GM19467 (cell line): ENCODE results near the gene DNAH17.

Experiments used
- ATAC-seq: cut with Tn5 transposase; IDR thresholded peaks from one replicate; pipeline ENCODE4 v1.9.1; 2021; ENCODE audit warnings: mild to moderate bottlenecking, moderate library complexity; ENCODE audit not compliant: unreplicated experiment

Gene DNAH17

GRCh38 chr17:78397681-78398101 lies 179.5 kb downstream of the DNAH17 start:
- ATAC-seq, result no peak

DNA sequence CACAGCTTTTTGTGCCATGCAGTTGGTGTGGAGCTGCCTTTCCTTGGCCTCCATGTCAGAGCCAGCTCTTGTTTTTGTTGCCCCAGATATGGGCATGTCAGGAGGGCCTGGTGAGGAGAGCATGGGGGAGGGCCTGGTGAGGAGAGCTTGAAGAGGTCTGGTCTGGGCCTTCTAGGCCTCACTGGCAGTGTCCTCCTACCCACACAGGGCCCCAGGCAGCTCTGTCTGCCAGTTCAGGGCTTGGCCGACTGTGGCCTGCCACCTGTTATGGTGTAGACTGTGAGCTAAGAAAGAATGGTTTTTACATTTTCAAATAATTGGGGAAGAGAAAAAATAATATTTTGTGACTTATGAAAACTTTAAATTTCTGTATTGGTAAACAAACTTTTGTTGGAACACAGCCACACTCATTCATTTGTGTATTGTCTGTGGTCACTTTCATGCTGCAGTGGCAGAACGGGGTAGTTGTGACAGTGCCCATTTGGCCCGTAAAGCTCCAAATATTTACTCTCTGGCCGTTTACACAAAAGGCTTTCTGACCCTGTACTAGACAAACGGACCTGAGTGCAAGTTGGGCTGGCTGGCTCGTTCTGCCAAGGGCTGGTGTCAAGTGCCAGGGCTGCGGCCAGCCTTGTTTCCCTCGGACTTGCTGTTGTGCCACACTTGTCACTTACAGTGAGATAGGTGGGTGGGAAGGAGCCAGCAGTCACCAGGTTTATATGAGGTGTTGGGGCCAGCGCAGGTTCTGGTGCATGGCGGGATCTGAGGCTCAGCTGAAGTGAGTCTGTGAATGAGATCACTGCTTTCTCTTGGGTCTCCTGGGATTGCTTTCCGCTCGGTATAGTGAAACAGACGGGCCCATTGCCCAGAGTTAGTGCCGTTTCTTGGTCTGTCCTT lies 180.5 kb downstream of the DNAH17 start:
- ATAC-seq, result no peak

- ATAC-seq, result no peak
Measured at GRCh38 chr17:78395155-78395554, 182.0 kb downstream of the DNAH17 start.

DNA sequence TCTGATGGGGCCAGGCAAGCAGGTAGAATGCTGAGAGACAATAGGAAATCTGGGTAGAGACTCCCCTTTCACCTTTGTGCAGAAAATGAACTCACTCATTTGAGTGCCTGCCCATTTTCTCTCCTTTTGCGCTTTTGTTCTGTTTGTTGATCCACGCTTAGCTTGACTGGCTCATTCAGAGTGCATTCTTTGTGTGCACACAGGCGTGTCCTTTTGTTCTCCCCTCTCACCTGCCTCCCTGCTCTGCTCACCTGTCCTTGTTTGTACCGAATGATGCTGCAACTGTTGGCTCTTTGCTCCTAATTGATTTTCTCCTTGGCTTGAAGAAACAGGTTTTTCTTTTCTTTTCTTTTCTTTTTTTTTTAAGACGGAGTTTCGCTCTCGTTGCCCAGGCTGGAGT lies 183.0 kb downstream of the DNAH17 start:
- no peak for ATAC-seq

DNA sequence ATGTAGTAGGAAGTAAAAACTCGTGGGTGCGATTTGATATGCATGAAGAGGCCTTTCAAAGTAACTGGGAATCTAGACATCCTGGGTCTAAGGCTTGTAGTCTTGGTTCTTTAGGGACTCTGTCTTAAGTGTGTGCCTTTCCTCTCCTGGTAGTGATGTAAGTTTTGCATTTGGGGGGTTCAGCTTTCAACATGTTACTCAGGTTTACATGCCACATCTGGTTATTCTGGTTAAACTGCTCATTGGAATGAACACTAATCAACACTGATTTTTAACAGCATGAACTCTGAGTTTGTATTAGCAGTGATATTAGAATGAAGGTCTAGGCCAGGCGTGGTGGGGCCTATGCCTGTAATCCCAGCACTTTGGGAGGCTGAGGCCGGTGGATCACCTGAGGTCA lies 183.6 kb downstream of the DNAH17 start:
- ATAC-seq, result no peak

DNA sequence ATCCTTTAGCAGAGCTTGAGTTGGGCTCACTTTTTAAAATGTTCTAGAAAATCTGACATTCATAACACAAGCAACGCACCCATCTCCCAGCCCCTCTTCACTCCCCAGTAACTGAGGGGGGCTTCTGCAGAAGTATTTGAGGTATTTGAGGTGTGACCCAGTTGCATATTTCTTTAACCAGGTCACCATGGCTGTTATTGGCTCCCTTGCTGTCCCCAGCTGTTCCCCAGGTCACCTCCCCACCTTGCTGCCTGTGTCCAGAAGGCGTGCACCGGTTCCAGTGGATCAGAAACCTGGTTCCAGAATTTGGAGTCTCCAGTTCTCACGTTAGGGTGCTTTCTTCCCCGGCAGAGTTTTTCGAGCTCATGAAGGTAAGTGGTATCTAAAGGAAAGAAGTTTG lies 184.9 kb downstream of the DNAH17 start:
- no peak for ATAC-seq

DNA sequence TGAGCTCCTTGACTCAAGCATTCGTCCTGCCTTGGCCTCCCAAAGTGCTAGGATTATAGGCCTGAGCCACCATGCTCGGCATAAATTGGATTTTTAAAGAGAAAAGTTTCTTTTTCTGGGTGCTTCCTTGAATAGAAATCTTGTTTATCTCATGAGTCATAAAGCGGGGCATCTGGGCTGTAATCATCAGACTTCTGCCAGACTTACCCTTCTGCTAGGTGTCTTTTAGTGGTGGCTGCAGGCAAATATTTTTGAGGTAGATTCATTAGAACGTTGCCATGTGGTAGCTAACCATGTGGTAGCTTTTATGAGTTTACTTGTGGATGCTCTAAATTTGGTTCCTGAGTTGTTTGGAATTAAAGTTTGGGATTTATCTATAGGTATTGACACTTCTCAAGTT lies 185.4 kb downstream of the DNAH17 start:
- no peak for ATAC-seq

GRCh38 chr17:78391051-78391431 lies 186.2 kb downstream of the DNAH17 start:
- no peak for ATAC-seq

GRCh38 chr17:78390241-78391050 lies 186.8 kb downstream of the DNAH17 start:
- no peak for ATAC-seq

GRCh38 chr17:78387977-78388941 lies 188.9 kb downstream of the DNAH17 start:
- no peak for ATAC-seq

GRCh38 chr17:78384479-78385175 lies 192.6 kb downstream of the DNAH17 start:
- no peak for ATAC-seq

DNA sequence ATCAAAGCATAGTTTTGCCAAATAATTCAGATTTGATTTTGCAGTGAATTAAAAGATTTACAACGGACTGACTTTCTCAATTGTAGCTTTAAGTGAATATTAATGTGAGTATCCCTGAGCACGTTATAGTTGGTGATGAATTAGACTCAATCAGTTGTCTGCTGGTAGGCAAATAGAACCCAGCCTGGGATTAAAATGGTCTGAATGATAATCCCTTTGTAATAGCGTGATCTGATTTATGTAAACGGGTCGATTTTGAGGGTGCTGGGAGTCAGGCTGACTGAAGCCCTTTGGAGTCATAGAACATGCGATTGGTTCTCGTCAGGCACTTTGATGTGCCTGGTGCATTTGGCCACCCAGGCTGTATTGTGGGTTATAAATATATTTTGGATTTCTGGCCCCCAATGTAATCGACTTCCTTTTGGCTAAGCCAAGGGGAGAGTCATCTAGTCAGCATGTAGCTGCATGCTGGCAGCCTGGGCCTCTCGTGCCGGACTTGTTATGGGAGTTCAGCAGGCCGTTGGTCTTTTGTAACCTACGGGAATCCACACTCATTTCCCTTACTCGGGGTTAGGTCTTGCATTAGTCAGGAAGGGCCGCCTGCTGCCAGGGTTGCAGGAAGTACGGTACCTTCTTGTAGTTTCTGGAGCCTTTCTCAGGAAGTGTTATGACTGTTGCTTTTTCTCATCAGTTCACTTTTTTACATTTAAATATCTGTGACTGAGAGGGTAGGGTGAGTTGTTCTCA lies 193.3 kb downstream of the DNAH17 start:
- no peak for ATAC-seq

DNA sequence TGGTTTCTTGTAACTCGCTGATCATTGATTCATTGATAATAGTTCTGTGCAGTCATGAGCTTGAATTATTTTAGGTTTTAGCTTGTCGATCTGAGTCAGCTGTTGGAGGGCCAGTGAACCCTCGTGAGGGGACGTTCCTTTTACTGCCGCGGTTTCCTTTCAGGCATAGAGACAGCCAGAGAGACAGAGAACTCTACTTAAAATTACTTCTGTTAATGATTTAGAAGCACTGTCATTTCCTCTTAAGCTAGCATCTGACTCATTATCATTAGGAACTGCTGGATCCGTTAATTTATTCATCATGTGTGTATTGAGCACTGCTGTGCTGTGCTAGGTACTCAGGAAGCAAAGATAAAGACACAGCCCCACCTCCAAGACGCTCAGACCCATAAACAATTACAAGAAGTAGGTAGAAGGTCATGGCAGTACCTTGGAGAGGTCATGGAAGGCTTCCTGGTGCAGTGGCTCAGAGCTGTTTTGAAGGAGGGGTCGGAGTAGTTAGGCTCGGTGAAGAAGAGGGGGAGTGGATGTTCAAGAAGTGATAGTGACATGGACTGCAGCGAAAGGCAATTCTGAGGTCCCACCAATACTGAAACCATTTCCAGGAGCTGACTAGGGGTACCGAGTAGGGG lies 195.5 kb downstream of the DNAH17 start:
- no peak for ATAC-seq

GRCh38 chr17:78380370-78380769 lies 196.8 kb downstream of the DNAH17 start:
- ATAC-seq, result no peak

- ATAC-seq, result no peak
Measured at GRCh38 chr17:78379131-78379491, 198.1 kb downstream of the DNAH17 start.

- ATAC-seq, result no peak
Measured at GRCh38 chr17:78378225-78379130, 198.7 kb downstream of the DNAH17 start, which contains the start of gene PGS1. Gene PGS1 (plus strand): TSS chr17:78378649. CDS start chr17:78378666, 17 bp downstream.

- ATAC-seq, result no peak
Measured at GRCh38 chr17:78377858-78378224, 199.4 kb downstream of the DNAH17 start.

DNA sequence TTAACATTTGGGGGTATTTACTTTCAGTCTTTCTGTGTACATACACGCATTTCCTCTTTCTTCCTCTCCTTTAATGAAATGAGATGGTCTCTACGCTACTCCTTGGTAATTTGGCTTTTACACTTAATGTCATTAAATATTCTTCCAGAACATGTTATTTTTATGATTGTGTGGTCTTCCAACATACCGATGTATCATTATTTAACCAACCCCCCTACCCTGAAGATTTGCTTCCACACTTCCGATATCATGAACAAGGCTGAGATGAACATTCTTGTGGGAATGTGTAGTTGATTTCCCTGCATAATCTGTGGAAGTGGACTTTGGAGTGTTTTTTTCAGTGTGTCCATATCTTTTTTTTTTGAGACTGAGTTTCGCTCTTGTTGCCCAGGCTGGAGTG lies 201.0 kb downstream of the DNAH17 start:
- no peak for ATAC-seq
